T-helper 1 cell treated with Interleukin-12 subunit alpha and Interleukin-12 subunit beta and Interleukin-4 antibody, amounts not matched to agents 30 μg/mL and 1 μg/mL, for 36 hours (primary cell): Measurements from ENCODE around the gene RWDD4.

Experiments
- H3K27ac Mint-ChIP-seq: one replicate; pipeline ENCODE4 v1.8.0; 2021; ENCODE audit warnings: mild to moderate bottlenecking, mixed read lengths
- H3K27me3 Mint-ChIP-seq: one replicate; pipeline ENCODE4 v1.8.0; 2021; ENCODE audit warnings: low read depth, mixed read lengths
- H3K36me3 Mint-ChIP-seq: one replicate; pipeline ENCODE4 v1.8.0; 2021; ENCODE audit warnings: low read depth, mixed read lengths
- H3K4me1 Mint-ChIP-seq: one replicate; pipeline ENCODE4 v1.8.0; 2021; ENCODE audit warnings: low read depth, mixed read lengths
- H3K4me3 Mint-ChIP-seq: one replicate; pipeline ENCODE4 v1.8.0; 2021; ENCODE audit warnings: mild to moderate bottlenecking, moderate library complexity, mixed read lengths
- H3K9me3 Mint-ChIP-seq: one replicate; pipeline ENCODE4 v1.8.0; 2021; ENCODE audit warnings: mixed read lengths

The RWDD4 gene

GRCh38 chr4:183659029-183659871 is at the start of gene RWDD4, which contains the start of gene TRAPPC11:
Gene RWDD4, minus strand, starts transcription at chr4:183659185. Its CDS starts 233 bp downstream, at chr4:183658952.
Gene TRAPPC11, plus strand, starts transcription at chr4:183659293. Its CDS starts 4,575 bp downstream, at chr4:183663868.
- peaks cover 6% of the 10 kb centered on the region for H3K36me3 Mint-ChIP-seq
- no peaks in the 10 kb centered on the region for H3K9me3 Mint-ChIP-seq
- H3K4me3 Mint-ChIP-seq, result peak within 1 kb of the TSS; percentile 98
- peaks cover 28% of the 10 kb centered on the region for H3K4me1 Mint-ChIP-seq
- peak within 1 kb of the TSS; percentile 96 for H3K27ac Mint-ChIP-seq
- no peaks in the 10 kb centered on the region for H3K27me3 Mint-ChIP-seq

GRCh38 chr4:183702492-183702891 is 43.5 kb upstream of the RWDD4 start:
- Mint-ChIP-seq H3K4me1 (no peaks in the 10 kb centered on the region), H3K36me3 (peaks cover 49% of the 10 kb centered on the region), H3K27me3 (no peaks in the 10 kb centered on the region), H3K4me3 (no peak overlapping the region), H3K9me3 (no peaks in the 10 kb centered on the region), H3K27ac (no peak overlapping the region)

GRCh38 chr4:183700407-183700806 is 41.4 kb upstream of the RWDD4 start:
- Mint-ChIP-seq H3K9me3 (no peaks in the 10 kb centered on the region), H3K36me3 (peaks cover 54% of the 10 kb centered on the region), H3K27me3 (no peaks in the 10 kb centered on the region), H3K4me1 (no peaks in the 10 kb centered on the region), H3K27ac (no peak overlapping the region), H3K4me3 (no peak overlapping the region)

GRCh38 chr4:183698909-183699308 is 39.9 kb upstream of the RWDD4 start:
- no peaks in the 10 kb centered on the region for H3K4me1 Mint-ChIP-seq
- H3K27ac Mint-ChIP-seq, result no peak overlapping the region
- H3K36me3 Mint-ChIP-seq, result peaks cover 50% of the 10 kb centered on the region
- H3K4me3 Mint-ChIP-seq, result no peak overlapping the region
- H3K27me3 Mint-ChIP-seq, result no peaks in the 10 kb centered on the region
- no peaks in the 10 kb centered on the region for H3K9me3 Mint-ChIP-seq

- Mint-ChIP-seq H3K4me3 (no peak overlapping the region), H3K36me3 (peaks cover 33% of the 10 kb centered on the region), H3K4me1 (peaks cover 2% of the 10 kb centered on the region), H3K27ac (no peak overlapping the region), H3K9me3 (no peaks in the 10 kb centered on the region), H3K27me3 (no peaks in the 10 kb centered on the region)
Observed at GRCh38 chr4:183691897-183692296, 32.9 kb upstream of the RWDD4 start.

GRCh38 chr4:183691006-183691405 is 32.0 kb upstream of the RWDD4 start:
- H3K4me3 Mint-ChIP-seq, result no peak overlapping the region
- no peaks in the 10 kb centered on the region for H3K9me3 Mint-ChIP-seq
- H3K36me3 Mint-ChIP-seq, result peaks cover 28% of the 10 kb centered on the region
- no peaks in the 10 kb centered on the region for H3K27me3 Mint-ChIP-seq
- no peak overlapping the region for H3K27ac Mint-ChIP-seq
- peaks cover 2% of the 10 kb centered on the region for H3K4me1 Mint-ChIP-seq

GRCh38 chr4:183688216-183688615 is 29.2 kb upstream of the RWDD4 start:
- peaks cover 28% of the 10 kb centered on the region for H3K36me3 Mint-ChIP-seq
- no peaks in the 10 kb centered on the region for H3K27me3 Mint-ChIP-seq
- no peak overlapping the region for H3K4me3 Mint-ChIP-seq
- no peaks in the 10 kb centered on the region for H3K9me3 Mint-ChIP-seq
- peaks cover 2% of the 10 kb centered on the region for H3K4me1 Mint-ChIP-seq
- H3K27ac Mint-ChIP-seq, result no peak overlapping the region

- Mint-ChIP-seq H3K36me3 (peaks cover 22% of the 10 kb centered on the region), H3K9me3 (no peaks in the 10 kb centered on the region), H3K27me3 (no peaks in the 10 kb centered on the region), H3K4me1 (peaks cover 2% of the 10 kb centered on the region), H3K27ac (no peak overlapping the region), H3K4me3 (no peak overlapping the region)
Observed at GRCh38 chr4:183686461-183686860, 27.5 kb upstream of the RWDD4 start.

- peaks cover 23% of the 10 kb centered on the region for H3K36me3 Mint-ChIP-seq
- H3K27ac Mint-ChIP-seq, result no peak overlapping the region
- no peak overlapping the region for H3K4me3 Mint-ChIP-seq
- H3K4me1 Mint-ChIP-seq, result peaks cover 4% of the 10 kb centered on the region
- H3K9me3 Mint-ChIP-seq, result no peaks in the 10 kb centered on the region
- no peaks in the 10 kb centered on the region for H3K27me3 Mint-ChIP-seq
Observed at GRCh38 chr4:183681119-183681518, 22.1 kb upstream of the RWDD4 start.

GRCh38 chr4:183675625-183676024 is 16.6 kb upstream of the RWDD4 start:
- no peak overlapping the region for H3K4me3 Mint-ChIP-seq
- peaks cover 28% of the 10 kb centered on the region for H3K36me3 Mint-ChIP-seq
- H3K27me3 Mint-ChIP-seq, result no peaks in the 10 kb centered on the region
- peaks cover 6% of the 10 kb centered on the region for H3K4me1 Mint-ChIP-seq
- H3K9me3 Mint-ChIP-seq, result no peaks in the 10 kb centered on the region
- H3K27ac Mint-ChIP-seq, result no peak overlapping the region

GRCh38 chr4:183674153-183674552 is 15.2 kb upstream of the RWDD4 start:
- Mint-ChIP-seq H3K36me3 (peaks cover 26% of the 10 kb centered on the region), H3K9me3 (no peaks in the 10 kb centered on the region), H3K4me3 (no peak overlapping the region), H3K27ac (no peak overlapping the region), H3K4me1 (peaks cover 6% of the 10 kb centered on the region), H3K27me3 (no peaks in the 10 kb centered on the region)

- Mint-ChIP-seq H3K9me3 (no peaks in the 10 kb centered on the region), H3K4me3 (no peak overlapping the region), H3K4me1 (peaks cover 2% of the 10 kb centered on the region), H3K27ac (no peak overlapping the region), H3K36me3 (peaks cover 24% of the 10 kb centered on the region), H3K27me3 (no peaks in the 10 kb centered on the region)
Observed at GRCh38 chr4:183670960-183671555, 12.1 kb upstream of the RWDD4 start.

GRCh38 chr4:183670251-183670650 is 11.3 kb upstream of the RWDD4 start:
- no peak overlapping the region for H3K4me3 Mint-ChIP-seq
- H3K36me3 Mint-ChIP-seq, result peaks cover 27% of the 10 kb centered on the region
- H3K27ac Mint-ChIP-seq, result no peak overlapping the region
- no peaks in the 10 kb centered on the region for H3K27me3 Mint-ChIP-seq
- H3K4me1 Mint-ChIP-seq, result peaks cover 4% of the 10 kb centered on the region
- no peaks in the 10 kb centered on the region for H3K9me3 Mint-ChIP-seq

GRCh38 chr4:183666088-183666487 is 7.1 kb upstream of the RWDD4 start:
- peaks cover 4% of the 10 kb centered on the region for H3K4me1 Mint-ChIP-seq
- no peaks in the 10 kb centered on the region for H3K27me3 Mint-ChIP-seq
- peaks cover 16% of the 10 kb centered on the region for H3K36me3 Mint-ChIP-seq
- no peak overlapping the region for H3K27ac Mint-ChIP-seq
- no peaks in the 10 kb centered on the region for H3K9me3 Mint-ChIP-seq
- H3K4me3 Mint-ChIP-seq, result no peak overlapping the region

- no peaks in the 10 kb centered on the region for H3K27me3 Mint-ChIP-seq
- H3K9me3 Mint-ChIP-seq, result no peaks in the 10 kb centered on the region
- H3K4me1 Mint-ChIP-seq, result peaks cover 28% of the 10 kb centered on the region
- peaks cover 6% of the 10 kb centered on the region for H3K36me3 Mint-ChIP-seq
- peak overlapping the region; percentile 92 for H3K4me3 Mint-ChIP-seq
- H3K27ac Mint-ChIP-seq, result peak overlapping the region; percentile 84
Observed at GRCh38 chr4:183659872-183660242, 872 bp upstream of the RWDD4 start.
